IMR-90 (cell line): Measurements from ENCODE around the gene SLC22A5. TPM values are rescaled to one million over a fixed set of nuclear protein-coding genes. Genes with fewer than 3 reads are reported as not detected.

Experiments
- ATAC-seq: fragments of 200-7000 bp; cut with Tn5 transposase; 2 replicates; pipeline ENCODE4 v1.9.1; 2020; ENCODE audit warnings: low read depth, mild to moderate bottlenecking, moderate library complexity
- BruUV-seq: library from RNA; stranded (reverse); fragments of 400-500 nt; replicated peaks from 2 replicates; lab custom pipeline; 2021; lab: Mats Ljungman, UMichigan
- CTCF ChIA-PET: fragments of 300-600 bp; formaldehyde crosslinking; extraction: SDS; loops from one replicate; lab custom pipeline; 2021; ENCODE audit warnings: antibody characterized with exemption; lab: Yijun Ruan, JAX
- POLR2A ChIA-PET: fragments of 300-600 bp; sonication (Branson Sonifier 250); formaldehyde crosslinking; loops from one replicate; lab custom pipeline; 2022; ENCODE audit warnings: antibody characterized with exemption; ENCODE audit not compliant: unreplicated experiment; lab: Charles Lee
- DNase-seq: peaks from one replicate; pipeline ENCODE4 v3.0.0; 2013
- H2AFZ ChIP-seq: replicated peaks from 2 replicates; pipeline ENCODE3; 2013; ENCODE audit warnings: low read length, mild to moderate bottlenecking; ENCODE audit not compliant: poor library complexity
- H2AK5ac ChIP-seq: 2 replicates; pipeline ENCODE4 v1.6.1; 2013; ENCODE audit warnings: low read depth, low read length, inconsistent platforms
- H2AK9ac ChIP-seq: replicated peaks from 2 replicates; pipeline ENCODE3; 2013; ENCODE audit warnings: mild to moderate bottlenecking, low read depth, low read length, moderate library complexity; ENCODE audit not compliant: poor library complexity
- H2BK120ac ChIP-seq: 2 replicates; pipeline ENCODE4 v1.6.1; 2013; ENCODE audit warnings: low read depth, low read length, inconsistent platforms
- H2BK15ac ChIP-seq: 3 replicates; pipeline ENCODE4 v1.6.1; 2013; ENCODE audit warnings: low read depth, low read length, inconsistent platforms
- H2BK20ac ChIP-seq: 2 replicates; pipeline ENCODE4 v1.6.1; 2013; ENCODE audit warnings: low read depth, mild to moderate bottlenecking, inconsistent platforms, low read length, moderate library complexity
- H2BK5ac ChIP-seq: 2 replicates; pipeline ENCODE4 v1.6.1; 2013; ENCODE audit warnings: mild to moderate bottlenecking, low read depth, low read length, inconsistent platforms; ENCODE audit not compliant: poor library complexity, severe bottlenecking
- H3K14ac ChIP-seq: replicated peaks from 2 replicates; pipeline ENCODE4 v1.6.1; 2013; ENCODE audit warnings: low read depth, low read length, inconsistent platforms
- H3K18ac ChIP-seq: 2 replicates; pipeline ENCODE4 v1.6.1; 2013; ENCODE audit warnings: low read depth, low read length, control low read depth
- H3K23ac ChIP-seq: 2 replicates; pipeline ENCODE4 v1.6.1; 2013; ENCODE audit warnings: low read depth, low read length, inconsistent platforms
- H3K27ac ChIP-seq: 2 replicates; pipeline ENCODE4 v1.5.1; 2013; ENCODE audit warnings: mild to moderate bottlenecking, control low read depth, low read length; ENCODE audit not compliant: insufficient read depth
- H3K27me3 ChIP-seq: 2 replicates; pipeline ENCODE4 v1.6.1; 2013; ENCODE audit warnings: low read length; ENCODE audit not compliant: control insufficient read depth, insufficient read depth
- H3K36me3 ChIP-seq: 2 replicates; pipeline ENCODE4 v1.6.1; 2013; ENCODE audit warnings: low read length, mixed read lengths; ENCODE audit not compliant: control insufficient read depth, insufficient read depth
- H3K4ac ChIP-seq: 2 replicates; pipeline ENCODE4 v1.6.1; 2013; ENCODE audit warnings: low read depth, low read length, inconsistent platforms
- H3K4me1 ChIP-seq: 2 replicates; pipeline ENCODE4 v1.6.1; 2013; ENCODE audit warnings: low read length, mixed read lengths; ENCODE audit not compliant: control insufficient read depth, insufficient read depth
- H3K4me2 ChIP-seq: 2 replicates; pipeline ENCODE4 v1.6.1; 2013; ENCODE audit warnings: low read depth, mild to moderate bottlenecking, control low read depth, low read length, moderate library complexity
- H3K4me3 ChIP-seq: 2 replicates; pipeline ENCODE4 v1.5.1; 2013; ENCODE audit warnings: low read depth, mild to moderate bottlenecking, control low read depth, low read length, moderate library complexity; ENCODE audit not compliant: insufficient read depth
- H3K56ac ChIP-seq: 2 replicates; pipeline ENCODE4 v1.6.1; 2013; ENCODE audit warnings: low read length, inconsistent platforms; ENCODE audit not compliant: insufficient read depth; ENCODE audit errors: extremely low read depth
- H3K79me1 ChIP-seq, 2 experiments: 2 replicates each; pipeline ENCODE4 v1.6.1; 2013; ENCODE audit warnings: low read length in 2 of 2, inconsistent platforms in 1 of 2, low read depth in 1 of 2
- H3K9ac ChIP-seq: 2 replicates; pipeline ENCODE4 v1.6.1; 2013; ENCODE audit warnings: low read depth, low read length, control low read depth
- H3K9me1 ChIP-seq: 2 replicates; pipeline ENCODE4 v1.6.1; 2013; ENCODE audit warnings: low read length, inconsistent platforms; ENCODE audit not compliant: insufficient read depth
- H3K9me3 ChIP-seq: 2 replicates; pipeline ENCODE4 v1.6.1; 2013; ENCODE audit warnings: low read length; ENCODE audit not compliant: control insufficient read depth, insufficient read depth
- H4K20me1 ChIP-seq: 2 replicates; pipeline ENCODE4 v1.6.1; 2013; ENCODE audit warnings: low read length, inconsistent platforms; ENCODE audit not compliant: insufficient read depth
- H4K5ac ChIP-seq: 2 replicates; pipeline ENCODE4 v1.6.1; 2013; ENCODE audit warnings: mild to moderate bottlenecking, low read depth, low read length, control low read depth
- H4K8ac ChIP-seq, 2 experiments: 2 replicates each; pipeline ENCODE4 v1.6.1; 2013; ENCODE audit warnings: low read depth in 2 of 2, low read length in 2 of 2, control low read depth in 1 of 2, inconsistent platforms in 1 of 2
- H4K91ac ChIP-seq: 2 replicates; pipeline ENCODE4 v1.6.1; 2013; ENCODE audit warnings: low read depth, low read length, inconsistent platforms; ENCODE audit not compliant: insufficient read depth
- MXI1 ChIP-seq: IDR thresholded peaks from 2 replicates; pipeline ENCODE4 v1.6.1; 2012; ENCODE audit warnings: low read depth, mild to moderate bottlenecking, low read length, moderate library complexity, borderline replicate concordance
- NFE2L2 ChIP-seq: fragments of 150-350 bp; IDR thresholded peaks from 2 replicates; pipeline ENCODE4 v1.6.1; 2016; ENCODE audit warnings: low read depth, mild to moderate bottlenecking, low read length
- POLR2A ChIP-seq: IDR thresholded peaks from 2 replicates; pipeline ENCODE4 v1.6.1; 2012; ENCODE audit warnings: mild to moderate bottlenecking, low read depth, low read length
- WGBS, 2 experiments: methylation state at CpG; one replicate each; pipeline versions ENCODE4 v1.1.5 to v1.1.7; 2013; ENCODE audit warnings: missing lambda C conversion rate in 2 of 2; ENCODE audit not compliant: insufficient read length in 1 of 2; ENCODE audit errors: extremely low coverage in 2 of 2; 5-methylcytosine and 5-hydroxymethylcytosine counted together
- dilution Hi-C: fragments of 300-500 bp; cut with HindIII; formaldehyde crosslinking; loops from one replicate; pipeline ENCODE4 v1.14.3; 2018; ENCODE audit warnings: low sequenced_read_pairs; ENCODE audit not compliant: unreplicated experiment
- in situ Hi-C: fragments of 300-500 bp; cut with MboI; formaldehyde crosslinking; loops from 3 replicates; pipeline ENCODE4 v1.14.3; 2019; ENCODE audit warnings: low sequenced_read_pairs, inconsistent platforms, mixed read lengths
- intact Hi-C: fragments of 100-400 bp; cut with micrococcal nuclease; formaldehyde crosslinking; loops from 2 replicates; pipeline ENCODE4 v1.10.0; 2022
- polyA plus RNA-seq, 3 experiments: library from polyadenylated mRNA; depleted of rRNA; stranded (reverse); fragments of >200 nt; gene quantifications; 2 replicates each; pipeline ENCODE4 v1.2.3, GENCODE V29; 2012; ENCODE audit warnings: low replicate concordance in 1 of 3
- total RNA-seq: library from RNA; depleted of rRNA; stranded (reverse); fragments of >200 nt; gene quantifications from 2 replicates; pipeline ENCODE4 v1.2.3, GENCODE V29; 2012

Gene SLC22A5
- total and polyA plus RNA-seq, 2 of the 4 experiments (the other 2 are of a cell fraction): 6.1 to 7.1 TPM

DNA sequence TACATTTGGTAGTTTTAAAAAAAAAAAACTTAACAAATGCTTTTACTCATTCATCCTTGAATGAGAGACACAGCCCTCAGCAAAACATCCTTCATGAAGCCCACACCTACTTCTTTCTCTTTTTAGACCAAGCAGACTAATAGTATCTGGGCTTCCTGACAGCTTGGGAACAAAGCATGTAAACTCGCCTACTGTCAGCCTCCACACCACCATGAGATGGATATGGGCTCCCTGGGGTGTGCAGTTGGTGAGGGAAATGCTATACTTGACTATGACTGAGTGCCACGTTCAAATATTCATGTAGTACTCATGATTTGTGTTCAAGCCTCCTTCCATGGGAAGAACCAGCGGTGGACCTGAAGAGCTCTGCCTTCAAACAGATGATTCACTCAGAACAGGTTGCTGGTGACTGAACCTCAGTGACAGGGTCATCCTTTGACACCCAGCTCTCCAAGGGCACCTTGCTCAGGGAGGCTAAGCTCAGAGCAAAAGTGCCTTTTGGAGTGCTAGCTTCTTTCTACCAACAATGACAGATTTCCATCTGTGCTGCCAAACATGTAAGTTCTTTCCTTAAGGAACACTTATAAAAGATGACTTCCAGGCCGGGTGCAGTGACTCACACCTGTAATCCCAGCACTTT lies 36.8 kb downstream of the SLC22A5 start:
- peak overlapping the region; percentile 16; the same call in 1 of the 2 replicates for H2AK5ac ChIP-seq
- POLR2A ChIA-PET: no interaction called here
- H3K4ac ChIP-seq: no peak overlapping the region; the same call in 1 of the 2 replicates
- H2BK5ac ChIP-seq: no peak overlapping the region
- no peak overlapping the region for H4K5ac ChIP-seq
- H3K9ac ChIP-seq: no peak overlapping the region
- H3K18ac ChIP-seq: no peak overlapping the region
- CTCF ChIA-PET: no interaction called here
- no peak overlapping the region for H2BK20ac ChIP-seq
- H2AFZ ChIP-seq: peak overlapping the region; percentile 49
- BruUV-seq: no TSS peak
- no peak overlapping the region for H3K4me2 ChIP-seq
- in situ Hi-C loops: no loop called here
- H3K9me1 ChIP-seq: peaks cover 2% of the 10 kb centered on the region; the same call in 1 of the 2 replicates
- dilution Hi-C loops: no loop called here
- no peak overlapping the region for H3K27ac ChIP-seq
- H3K56ac ChIP-seq: no peak overlapping the region
- H3K14ac ChIP-seq: no peak overlapping the region
- H4K8ac ChIP-seq: no peak overlapping the region
- no peak overlapping the region for H2BK120ac ChIP-seq
- TF ChIP-seq POLR2A: no peak
- no peak for TF ChIP-seq NFE2L2
- no peak for TF ChIP-seq MXI1
- H3K23ac ChIP-seq: no peak overlapping the region
- no peaks in the 10 kb centered on the region; the same call in 1 of the 2 replicates for H3K27me3 ChIP-seq
- peaks cover 4% of the 10 kb centered on the region for H3K4me1 ChIP-seq
- H2AK9ac ChIP-seq: no peak overlapping the region
- no peaks in the 10 kb centered on the region for H3K9me3 ChIP-seq
- no peak overlapping the region for H4K91ac ChIP-seq
- no peaks in the 10 kb centered on the region for H3K36me3 ChIP-seq
- no peak overlapping the region for H3K4me3 ChIP-seq
- no peak for ATAC-seq
- 63% methylated on average over 2 of the region's 4 CpGs; no CpG with 5 or more reads in 1 of the 2 experiments for WGBS, 2 experiments
- no peak overlapping the region for H2BK15ac ChIP-seq
- intact Hi-C loops: no loop called here
- H4K20me1 ChIP-seq: no peaks in the 10 kb centered on the region
- no peak for DNase-seq
- H3K79me1 ChIP-seq: peaks cover 3 to 13% of the 10 kb centered on the region in 2 experiments
